Measurements from ENCODE around the gene SCYGR5.
"Not testable (repeated sequence)": the region's sequence is repeated elsewhere in the genome, so short reads cannot be mapped to it uniquely, and the experiment has no call there.

Gene SCYGR5

GRCh38 chr2:227666631-227667170 lies at the start of gene SCYGR5:
TSS of gene SCYGR5 (plus strand) at chr2:227666804. CDS start at chr2:227666804, 0 bp downstream.
- not testable (repeated sequence) for DNase-seq

GRCh38 chr2:227617316-227618230 lies 49.0 kb upstream of the SCYGR5 start, which contains the start of gene SCYGR4:
TSS of gene SCYGR4 (plus strand) at chr2:227617498. CDS start at chr2:227617498, 0 bp downstream.
- no peak for DNase-seq

- no peak for DNase-seq
These were observed 43.4 kb upstream of the SCYGR5 start for GRCh38 chr2:227623226-227623625.

- no peak for DNase-seq
These were observed 41.2 kb upstream of the SCYGR5 start for GRCh38 chr2:227625420-227625819.

- DNase-seq = no peak
These were observed 39.9 kb upstream of the SCYGR5 start for GRCh38 chr2:227626580-227627151.

- no peak for DNase-seq
These were observed 38.8 kb upstream of the SCYGR5 start for GRCh38 chr2:227627769-227628168.

- no peak for DNase-seq
These were observed 37.2 kb upstream of the SCYGR5 start for GRCh38 chr2:227629435-227629834.

- no peak for DNase-seq
These were observed 36.3 kb upstream of the SCYGR5 start for GRCh38 chr2:227630322-227630721.

- DNase-seq = no peak
These were observed 33.8 kb upstream of the SCYGR5 start for GRCh38 chr2:227632827-227633226.

GRCh38 chr2:227634201-227634600 lies 32.4 kb upstream of the SCYGR5 start:
- DNase-seq = no peak

- DNase-seq = no peak
These were observed 23.9 kb upstream of the SCYGR5 start for GRCh38 chr2:227642656-227643055.

GRCh38 chr2:227643990-227644551 lies 22.5 kb upstream of the SCYGR5 start:
- no peak for DNase-seq

GRCh38 chr2:227653419-227653818 lies 13.2 kb upstream of the SCYGR5 start:
- DNase-seq = no peak

- no peak for DNase-seq
These were observed 12.2 kb upstream of the SCYGR5 start for GRCh38 chr2:227654426-227654825.

GRCh38 chr2:227655454-227655853 lies 11.2 kb upstream of the SCYGR5 start:
- DNase-seq = no peak

- no peak for DNase-seq
These were observed 9.3 kb upstream of the SCYGR5 start for GRCh38 chr2:227657199-227657845.

GRCh38 chr2:227661025-227661649 lies 5.5 kb upstream of the SCYGR5 start:
- no peak for DNase-seq

- DNase-seq = no peak
These were observed 4.8 kb upstream of the SCYGR5 start for GRCh38 chr2:227661827-227662226.

- DNase-seq = no peak
These were observed 1.2 kb upstream of the SCYGR5 start for GRCh38 chr2:227665189-227665940.

- DNase-seq = no peak
These were observed 4.7 kb downstream of the SCYGR5 start for GRCh38 chr2:227671170-227671905.

- not testable (repeated sequence) for DNase-seq
These were observed 7.0 kb downstream of the SCYGR5 start for GRCh38 chr2:227673620-227674019.
